Hematopoietic multipotent progenitor cell (in vitro differentiated cells): ENCODE measurements around the gene CASP3. TPM values are rescaled to one million over a fixed set of nuclear protein-coding genes. Genes with fewer than 3 reads are reported as not detected.
"Not testable (repeated sequence)": the region's sequence is repeated elsewhere in the genome, so short reads cannot be mapped to it uniquely, and the experiment has no call there.

Source experiments
- DNase-seq, 3 donors: peaks; one replicate each; pipeline ENCODE4 v3.0.0-alpha.2; 2011 to 2015; ENCODE audit warnings: low read depth in 2 of 3, low spot score in 2 of 3
- total RNA-seq: library from RNA; depleted of rRNA; stranded (reverse); fragments of >200 nt; gene quantifications from one replicate; pipeline ENCODE4 v1.2.3, GENCODE V29; 2012

CASP3 gene
- total RNA-seq, 1 donor, result 25.6 TPM

DNA sequence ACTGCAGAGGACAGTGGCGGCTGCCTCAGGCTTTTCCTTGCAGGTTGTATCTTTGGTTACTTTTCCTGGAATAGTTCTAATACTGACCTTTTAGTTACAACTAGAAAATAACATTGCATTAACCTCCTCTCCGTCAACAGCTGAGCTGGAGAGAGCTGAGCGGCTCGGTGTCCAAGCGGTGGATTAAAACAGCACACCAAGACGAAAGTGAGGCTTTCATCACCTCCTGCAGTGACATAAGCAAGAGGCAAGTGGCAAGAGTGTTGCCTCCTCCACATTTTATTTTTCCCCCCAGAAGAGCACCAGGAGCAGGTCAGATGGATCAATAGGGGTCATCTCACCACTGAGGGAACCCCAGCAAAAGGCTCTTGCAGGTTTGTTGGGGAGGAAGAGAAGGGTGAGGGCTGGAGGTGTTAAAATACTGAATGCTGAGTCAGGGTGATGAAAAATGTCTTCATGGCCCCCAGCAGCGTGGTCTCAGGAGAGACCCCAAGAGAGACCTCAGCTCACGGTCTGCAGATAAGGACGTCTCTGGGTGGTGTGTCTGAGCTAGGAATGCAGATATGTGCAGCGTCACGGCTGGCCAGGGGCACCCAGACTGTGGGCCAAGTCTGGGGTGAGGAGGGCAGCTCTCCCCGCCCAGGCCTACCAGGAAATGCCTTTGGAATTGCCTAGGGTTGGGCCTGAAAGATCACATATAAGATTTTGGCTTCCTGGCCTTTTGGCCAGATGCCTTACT lies 50.3 kb downstream of the CASP3 start:
- DNase-seq, result no peak

DNA sequence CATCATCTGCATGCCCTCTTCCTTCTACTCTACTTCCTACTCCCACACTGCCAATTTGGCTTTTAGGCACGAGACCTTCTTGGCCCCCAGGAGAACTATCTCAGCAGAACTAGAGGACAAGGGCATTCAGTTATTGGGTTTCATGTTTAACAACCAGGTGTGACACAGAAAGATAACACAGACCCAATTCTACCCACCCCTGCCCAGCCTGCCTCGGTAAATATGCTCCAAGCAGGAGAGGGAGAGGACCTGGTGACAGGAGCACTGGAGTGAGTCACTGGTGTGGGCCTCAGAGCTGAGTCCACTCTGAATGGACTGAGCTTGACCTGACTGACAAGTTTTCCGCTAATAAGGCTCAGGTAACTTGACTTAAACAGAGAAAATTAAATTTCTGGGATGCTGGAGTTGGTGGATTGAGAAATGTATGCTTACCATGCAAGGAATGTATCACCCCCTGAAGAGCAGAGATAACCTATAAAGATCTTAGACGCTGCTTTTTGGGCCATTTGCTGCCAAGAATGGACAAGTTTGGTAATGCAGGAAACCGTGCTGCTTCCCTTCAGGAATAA lies 52.5 kb downstream of the CASP3 start:
- DNase-seq, result no peak

DNA sequence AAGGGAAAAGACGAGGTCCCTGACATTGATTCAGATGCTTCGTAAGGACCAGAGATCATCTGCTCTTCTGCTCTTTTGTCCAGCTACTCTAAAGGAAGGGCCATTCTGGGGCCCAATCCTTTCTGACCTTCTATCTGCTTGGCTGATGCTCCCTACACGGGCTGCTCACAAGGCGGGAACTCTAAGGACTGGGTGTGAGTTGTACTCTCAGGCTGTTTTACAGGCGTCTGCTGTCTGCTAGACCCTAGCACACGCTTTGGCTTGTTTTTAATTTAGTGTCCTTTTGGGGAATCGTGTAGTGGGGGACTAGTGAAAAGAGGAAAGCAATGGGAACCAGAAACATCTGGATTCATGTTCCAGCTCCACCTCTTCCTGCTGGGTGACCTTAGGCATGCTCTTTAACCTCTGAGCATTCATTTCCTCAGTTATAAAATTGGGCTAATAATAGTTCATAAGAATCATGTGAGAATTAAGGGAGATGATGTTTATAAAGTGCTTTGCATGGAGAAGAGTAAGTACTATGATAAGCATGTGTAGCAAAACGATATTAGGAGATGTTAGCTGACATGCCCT lies 53.1 kb downstream of the CASP3 start:
- DNase-seq, result no peak

DNA sequence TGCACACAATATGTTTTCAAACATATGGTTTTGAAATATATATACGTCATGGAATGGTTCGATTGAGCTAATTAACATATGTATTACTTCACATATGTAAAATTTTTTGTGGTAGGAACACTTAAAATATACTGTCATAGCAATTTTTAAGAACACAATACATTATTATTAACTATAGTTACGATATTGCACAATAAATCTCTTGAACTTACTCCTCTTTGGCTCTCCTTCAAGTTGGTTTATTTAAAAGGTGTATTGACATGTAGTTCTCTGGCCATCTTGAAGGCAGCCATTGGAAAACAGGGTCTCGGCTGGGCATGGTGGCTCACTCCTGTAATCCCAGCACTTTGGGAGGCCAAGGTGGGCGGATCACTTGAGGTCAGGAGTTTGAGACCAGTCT lies 53.8 kb downstream of the CASP3 start:
- DNase-seq, result no peak

DNA sequence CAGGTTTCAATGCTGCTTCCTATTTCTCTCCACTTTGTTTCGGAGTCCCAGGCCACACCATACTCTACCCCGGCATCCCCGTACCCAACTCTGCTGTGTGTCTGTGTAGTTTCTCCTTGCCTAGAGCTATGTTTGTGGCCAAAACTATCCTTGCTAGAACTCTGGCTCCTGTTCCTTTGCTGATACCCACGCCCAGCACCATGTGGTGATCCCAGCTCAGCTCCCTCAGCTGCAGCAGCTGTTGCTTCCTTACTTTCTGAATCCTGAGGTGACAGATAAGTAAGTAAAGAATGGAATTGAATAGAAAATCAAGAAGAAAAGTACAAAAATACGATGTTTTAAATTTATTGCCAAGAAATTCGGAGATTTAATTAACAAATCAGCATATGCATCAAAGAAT lies 55.8 kb downstream of the CASP3 start:
- DNase-seq, result no peak

DNA sequence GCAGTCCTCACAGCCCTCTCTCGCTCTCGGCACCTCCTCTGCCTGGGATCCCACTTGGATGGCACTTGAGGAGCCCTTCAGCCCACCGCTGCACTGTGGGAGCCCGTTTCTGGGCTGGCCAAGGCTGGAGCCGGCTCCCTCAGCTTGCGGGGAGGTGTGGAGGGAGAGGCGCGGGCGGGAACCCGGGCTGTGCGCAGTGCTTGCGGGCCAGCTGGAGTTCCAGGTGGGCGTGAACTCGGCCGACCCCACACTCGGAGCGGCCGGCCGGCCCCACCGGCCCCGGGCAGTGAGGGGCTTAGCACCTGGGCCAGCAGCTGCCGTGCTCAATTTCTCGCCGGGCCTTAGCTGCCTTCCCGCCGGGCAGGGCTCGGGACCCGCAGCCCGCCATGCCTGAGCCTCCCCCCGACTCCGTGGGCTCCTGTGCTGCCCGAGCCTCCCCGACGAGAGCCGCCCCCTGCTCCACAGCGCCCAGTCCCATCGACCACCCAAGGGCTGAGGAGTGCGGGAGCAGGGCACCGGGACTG lies 57.4 kb downstream of the CASP3 start:
- DNase-seq, result not testable (repeated sequence)

DNA sequence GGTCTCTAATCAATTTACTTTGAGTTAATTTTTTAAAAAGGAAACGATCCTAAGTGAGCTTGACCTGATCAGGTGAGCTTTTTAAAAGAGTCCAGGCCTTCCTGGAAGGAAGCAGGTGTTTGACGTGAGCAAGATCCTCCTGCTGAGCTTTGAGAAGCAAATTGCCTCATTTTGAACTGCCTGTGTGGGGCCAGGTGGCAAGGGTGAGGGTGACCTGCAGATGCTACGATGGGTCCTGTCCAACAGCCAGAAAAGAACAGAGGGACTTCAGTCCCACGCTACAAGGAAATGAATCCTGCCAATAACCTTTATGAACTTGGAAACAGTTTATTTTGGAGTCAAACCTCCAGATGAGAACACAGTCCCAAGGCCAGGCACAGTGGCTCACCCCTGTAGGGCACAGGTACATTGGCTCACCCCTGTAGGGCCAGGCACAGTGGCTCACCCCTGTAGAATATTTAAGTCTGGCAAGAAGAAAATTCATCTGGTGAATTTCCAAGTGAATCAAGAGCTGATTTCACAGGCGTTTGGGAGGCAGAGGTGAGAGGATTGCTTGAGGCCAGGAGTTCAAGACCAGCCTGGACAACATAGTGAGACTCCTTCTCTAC lies 58.1 kb downstream of the CASP3 start:
- DNase-seq, result no peak

DNA sequence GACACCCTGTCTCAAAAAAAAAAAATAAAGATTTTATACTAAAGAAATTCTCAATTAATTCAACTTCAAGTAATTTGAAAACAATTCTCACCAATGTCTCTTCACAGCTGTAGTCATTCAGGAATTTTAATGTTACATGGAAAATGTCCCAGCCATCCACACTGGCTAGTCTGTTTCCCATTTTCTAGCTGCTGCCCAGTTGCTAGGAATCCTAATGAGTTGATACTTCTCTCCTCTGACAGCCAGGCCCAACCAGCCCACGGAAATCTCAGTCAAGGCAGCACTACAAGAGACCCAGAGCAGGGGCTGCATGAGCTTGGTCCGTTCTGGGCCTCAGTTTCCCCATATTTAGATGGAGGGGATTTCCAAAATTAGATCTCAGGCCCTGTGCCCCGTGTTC lies 59.1 kb downstream of the CASP3 start:
- DNase-seq, result no peak

DNA sequence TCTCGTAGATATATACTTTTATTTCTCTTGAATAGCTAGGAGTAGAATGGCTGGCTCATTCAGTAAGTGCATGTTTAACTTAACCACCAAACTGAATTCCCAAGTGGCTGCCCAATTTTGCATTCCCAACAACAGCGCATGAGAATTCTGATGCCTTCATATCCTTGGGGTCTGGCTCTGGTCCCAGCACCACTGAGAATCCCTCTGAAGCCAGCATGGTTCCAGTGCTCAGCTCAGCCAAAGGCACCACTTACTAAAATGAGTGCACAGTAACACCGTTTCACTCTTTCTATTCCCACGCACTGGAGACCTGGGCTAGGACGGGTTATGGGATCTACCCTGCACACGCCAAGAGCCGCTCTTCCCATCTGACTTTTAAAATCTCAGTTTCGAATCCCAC lies 60.4 kb downstream of the CASP3 start:
- no peak for DNase-seq

DNA sequence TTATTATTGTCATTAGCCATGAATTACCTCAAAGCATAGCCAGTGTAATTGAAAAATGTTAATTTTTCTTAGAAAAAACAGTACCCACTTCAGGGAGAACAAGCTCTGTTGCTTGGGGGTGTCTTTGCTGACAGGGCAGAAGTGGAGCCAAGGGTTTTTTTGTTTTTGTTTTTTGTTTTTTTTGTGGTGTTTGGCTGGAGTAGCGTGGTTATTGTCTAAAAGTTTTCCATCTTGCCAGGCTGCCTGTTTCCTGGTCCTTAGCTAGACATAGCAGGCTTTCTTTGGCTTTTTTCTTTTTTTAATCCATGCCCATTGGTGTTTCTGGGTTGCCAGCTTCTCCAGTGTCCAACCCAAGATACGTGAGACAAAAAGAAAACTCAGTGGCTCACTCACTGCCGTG lies 61.5 kb downstream of the CASP3 start:
- no peak for DNase-seq

DNA sequence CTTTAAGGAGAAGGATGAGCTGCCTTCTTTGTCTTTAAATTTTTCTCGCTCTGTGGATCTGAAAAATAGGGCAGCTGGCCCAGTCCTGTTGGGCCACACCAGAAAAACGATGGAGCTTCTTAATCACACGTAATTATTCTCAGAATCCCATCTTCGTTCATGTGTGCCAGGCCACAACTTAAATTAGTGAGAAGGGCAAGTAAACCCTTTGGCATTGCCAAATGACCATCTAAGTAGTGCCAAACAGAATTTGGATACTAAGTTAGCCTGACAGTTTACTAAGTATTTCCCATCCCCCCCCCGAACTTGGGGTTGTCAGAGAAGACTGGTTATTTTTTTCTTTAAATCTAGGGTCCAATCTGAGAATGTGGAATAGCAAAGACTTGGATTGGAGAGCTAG lies 62.0 kb downstream of the CASP3 start:
- DNase-seq, result no peak

DNA sequence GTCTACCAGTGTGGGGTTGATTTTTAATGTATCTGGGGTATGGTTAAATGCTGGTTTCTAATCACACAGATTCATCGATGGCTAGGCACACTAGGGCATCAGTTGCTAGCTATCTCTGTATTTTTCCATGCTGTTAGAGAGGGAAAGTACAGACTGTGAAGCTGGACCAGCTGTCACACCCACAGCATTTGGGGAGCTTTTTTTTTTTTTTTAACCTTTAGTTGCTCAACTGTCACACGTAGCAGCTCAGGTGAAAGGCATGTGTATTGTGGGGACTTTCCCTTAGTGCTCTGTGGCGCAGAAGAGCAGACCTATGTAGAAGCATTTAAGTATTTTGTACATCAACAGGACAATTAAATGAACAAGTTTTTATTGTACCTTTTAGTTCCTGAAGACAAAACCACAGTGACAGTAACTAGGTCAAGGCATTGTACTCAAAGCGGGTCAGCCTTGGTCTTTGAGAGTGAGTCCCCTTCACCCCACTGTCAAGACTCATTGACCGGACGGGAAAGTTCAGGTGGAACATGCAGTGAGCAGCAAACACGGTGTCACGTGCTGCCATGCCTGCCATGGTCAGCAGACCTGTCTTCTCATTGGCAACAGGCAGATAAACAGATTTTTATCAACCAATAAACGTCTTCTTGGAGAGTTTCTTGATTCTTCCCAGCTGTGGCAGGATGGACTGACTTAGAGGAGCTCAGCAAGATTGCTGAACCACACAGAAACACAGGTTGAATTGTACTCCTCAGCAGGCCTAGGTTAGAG lies 65.3 kb downstream of the CASP3 start:
- DNase-seq, result no peak

Other genes starting within 250 kb of the CASP3 start
- gene IRF2, start 174.9 kb downstream of the CASP3 start, total RNA-seq, result 24.5 TPM
- gene PRIMPOL, start 291 bp upstream of the CASP3 start, total RNA-seq, result 5.9 TPM
- gene CENPU, start 84.6 kb upstream of the CASP3 start, total RNA-seq, result 9.7 TPM
- 30.4 TPM for gene ACSL1, start 176.5 kb upstream of the CASP3 start, total RNA-seq